H1 (cell line): ENCODE results near the gene HOXC11. TPM values are rescaled to one million over a fixed set of nuclear protein-coding genes. Genes with fewer than 3 reads are reported as not detected.
A peak's percentile ranks its signal among the peaks of the same experiment; 100 is the strongest.

ENCODE experiments used
- CTCF ChIA-PET: fragments of 300-600 bp; sonication (Branson Sonifier 250); formaldehyde crosslinking; loops from one replicate; lab custom pipeline; 2021; ENCODE audit not compliant: partially characterized antibody; lab: Charles Lee
- POLR2A ChIA-PET: fragments of 300-600 bp; sonication (Branson Sonifier 250); formaldehyde crosslinking; loops from one replicate; lab custom pipeline; 2021; ENCODE audit warnings: inconsistent platforms; ENCODE audit not compliant: partially characterized antibody; lab: Charles Lee
- DNase-seq, 2 experiments: peaks; one replicate each; pipeline versions ENCODE4 v3.0.0 to v3.0.0-alpha.2; 2010 to 2022; ENCODE audit warnings: low spot score in 2 of 2, low read depth in 1 of 2, mixed read lengths in 1 of 2
- FAIRE-seq: peaks from 2 replicates; lab custom pipeline; 2011; peaks lifted over from hg19 to GRCh38; lab: Jason Lieb, UNC
- H2AFZ ChIP-seq: 2 replicates; pipeline ENCODE4 v1.8.1; 2012; ENCODE audit warnings: low read length, inconsistent platforms
- H2AK5ac ChIP-seq: 2 replicates; pipeline ENCODE4 v1.6.1; 2013; ENCODE audit warnings: low read depth, low read length
- H2BK120ac ChIP-seq: replicated peaks from 2 replicates; pipeline ENCODE3; 2013; ENCODE audit warnings: low read depth, low read length, inconsistent platforms
- H2BK12ac ChIP-seq: 2 replicates; pipeline ENCODE4 v1.6.1; 2013; ENCODE audit warnings: low read depth, low read length
- H2BK15ac ChIP-seq: 2 replicates; pipeline ENCODE4 v1.6.1; 2013; ENCODE audit warnings: low read length
- H2BK20ac ChIP-seq: 2 replicates; pipeline ENCODE4 v1.6.1; 2013; ENCODE audit warnings: low read length
- H2BK5ac ChIP-seq: 2 replicates; pipeline ENCODE4 v1.6.1; 2013; ENCODE audit warnings: low read depth, low read length
- H3K14ac ChIP-seq: 2 replicates; pipeline ENCODE4 v1.6.1; 2013; ENCODE audit warnings: inconsistent platforms; ENCODE audit not compliant: insufficient read length
- H3K18ac ChIP-seq: 2 replicates; pipeline ENCODE4 v1.6.1; 2013; ENCODE audit warnings: low read length; ENCODE audit errors: extremely low read depth
- H3K23ac ChIP-seq: 2 replicates; pipeline ENCODE4 v1.6.1; 2013; ENCODE audit warnings: inconsistent platforms; ENCODE audit not compliant: insufficient read length
- H3K23me2 ChIP-seq: 2 replicates; pipeline ENCODE4 v1.6.1; 2013; ENCODE audit warnings: low read depth, low read length
- H3K27ac ChIP-seq: 2 replicates; pipeline ENCODE4 v1.6.1; 2011; ENCODE audit warnings: low read depth, low read length, inconsistent platforms
- H3K27me3 ChIP-seq, 4 experiments: replicated peaks in 1 of 4; 1 replicate in 1 of 4; 2 replicates in 3 of 4; pipeline versions ENCODE4 v1.6.1 to v1.8.1; 2011 to 2013; ENCODE audit warnings: low read length in 3 of 4, mild to moderate bottlenecking in 3 of 4, inconsistent platforms in 2 of 4, mixed read lengths in 2 of 4, moderate library complexity in 1 of 4; ENCODE audit not compliant: control insufficient read depth in 3 of 4, insufficient read depth in 3 of 4; ENCODE audit errors: extremely low read depth in 1 of 4
- H3K36me3 ChIP-seq, 4 experiments: 2 replicates each; pipeline versions ENCODE4 v1.6.1 to v1.8.1; 2011 to 2013; ENCODE audit warnings: mild to moderate bottlenecking in 4 of 4, low read length in 3 of 4, moderate library complexity in 2 of 4, control low read depth in 1 of 4, inconsistent platforms in 1 of 4; ENCODE audit not compliant: insufficient read depth in 4 of 4, control insufficient read depth in 2 of 4
- H3K4ac ChIP-seq: replicated peaks from 2 replicates; pipeline ENCODE3; 2013; ENCODE audit warnings: low read length, low read depth, mixed read lengths, inconsistent platforms; ENCODE audit not compliant: insufficient read length
- H3K4me1 ChIP-seq, 4 experiments: replicated peaks in 1 of 4; 1 replicate in 1 of 4; 2 replicates in 3 of 4; pipeline versions ENCODE4 v1.6.1 to v1.8.1; 2011 to 2013; ENCODE audit warnings: low read length in 3 of 4, inconsistent platforms in 2 of 4, mixed read lengths in 1 of 4; ENCODE audit not compliant: insufficient read depth in 4 of 4, control insufficient read depth in 3 of 4
- H3K4me2 ChIP-seq, 2 experiments: 2 replicates each; pipeline versions ENCODE4 v1.6.1 to v1.8.1; 2011 to 2013; ENCODE audit warnings: low read depth in 2 of 2, low read length in 2 of 2, control low read depth in 1 of 2, inconsistent platforms in 1 of 2, mild to moderate bottlenecking in 1 of 2; ENCODE audit not compliant: insufficient read depth in 1 of 2
- H3K4me3 ChIP-seq, 4 experiments: fragments of 200-600, 300-600 bp in 1 of 4; sonication (generic), shearing (Covaris generic), sonication (Bioruptor Twin) in 1 of 4; 2 replicates each; pipeline versions ENCODE4 v1.5.1 to v1.8.1; 2011 to 2016; ENCODE audit warnings: low read length in 4 of 4, low read depth in 3 of 4, control low read depth in 2 of 4, inconsistent platforms in 2 of 4, mild to moderate bottlenecking in 2 of 4, mixed read lengths in 1 of 4, moderate library complexity in 1 of 4; ENCODE audit not compliant: insufficient read depth in 2 of 4; ENCODE audit errors: extremely low read depth in 1 of 4
- H3K56ac ChIP-seq: replicated peaks from 2 replicates; pipeline ENCODE3; 2013; ENCODE audit warnings: low read depth, mild to moderate bottlenecking, mixed read lengths, low read length, inconsistent platforms; ENCODE audit not compliant: insufficient read length
- H3K79me1 ChIP-seq: 2 replicates; pipeline ENCODE4 v1.6.1; 2013; ENCODE audit warnings: low read depth, low read length, control low read depth
- H3K79me2 ChIP-seq, 2 experiments: 2 replicates each; pipeline versions ENCODE4 v1.6.1 to v1.8.1; 2012 to 2013; ENCODE audit warnings: low read length in 2 of 2, mild to moderate bottlenecking in 2 of 2, inconsistent platforms in 1 of 2; ENCODE audit not compliant: insufficient read depth in 2 of 2, control insufficient read depth in 1 of 2
- H3K9ac ChIP-seq, 4 experiments: replicated peaks in 1 of 4; 1 replicate in 1 of 4; 2 replicates in 3 of 4; pipeline versions ENCODE4 v1.6.1 to v1.8.1; 2011 to 2013; ENCODE audit warnings: low read depth in 3 of 4, low read length in 3 of 4, control low read depth in 2 of 4, mild to moderate bottlenecking in 2 of 4, moderate library complexity in 2 of 4, inconsistent platforms in 1 of 4; ENCODE audit errors: extremely low read depth in 1 of 4
- H3K9me3 ChIP-seq, 2 experiments: 2 replicates each; pipeline versions ENCODE4 v1.6.1 to v1.8.1; 2012 to 2013; ENCODE audit warnings: mild to moderate bottlenecking in 2 of 2, moderate library complexity in 2 of 2, control low read depth in 1 of 2, inconsistent platforms in 1 of 2, low read depth in 1 of 2, low read length in 1 of 2, mixed read lengths in 1 of 2; ENCODE audit not compliant: insufficient read depth in 2 of 2
- H4K20me1 ChIP-seq, 2 experiments: replicated peaks in 1 of 2; 2 replicates each; pipeline versions ENCODE3 to v1.8.1; 2011 to 2013; ENCODE audit warnings: inconsistent platforms in 2 of 2, low read length in 2 of 2, mild to moderate bottlenecking in 1 of 2; ENCODE audit not compliant: insufficient read depth in 2 of 2, control insufficient read depth in 1 of 2
- H4K5ac ChIP-seq: 2 replicates; pipeline ENCODE4 v1.6.1; 2013; ENCODE audit warnings: low read length, low read depth, mixed read lengths, inconsistent platforms; ENCODE audit not compliant: insufficient read length
- H4K8ac ChIP-seq: 2 replicates; pipeline ENCODE4 v1.8.0; 2013; ENCODE audit warnings: mild to moderate bottlenecking, moderate library complexity, low read length, inconsistent platforms; ENCODE audit not compliant: insufficient read depth; ENCODE audit errors: extremely low read depth
- H4K91ac ChIP-seq: replicated peaks from 2 replicates; pipeline ENCODE3; 2013; ENCODE audit warnings: low read length, mixed read lengths, inconsistent platforms; ENCODE audit not compliant: insufficient read length
- CHD1 ChIP-seq: IDR thresholded peaks from 2 replicates; pipeline ENCODE4 v1.6.1; 2012; ENCODE audit warnings: low read depth, low read length, improper control_type of control experiment
- EZH2 ChIP-seq: fragments of 200-600 bp; sonication (generic); IDR thresholded peaks from 2 replicates; pipeline ENCODE4 v1.7.1; 2012; ENCODE audit warnings: low read depth, mild to moderate bottlenecking, moderate library complexity, low read length, inconsistent platforms; ENCODE audit not compliant: severe bottlenecking
- HDAC6 ChIP-seq: IDR thresholded peaks from one replicate; pipeline ENCODE4 v1.7.1; 2012; ENCODE audit warnings: low read depth, mild to moderate bottlenecking, inconsistent platforms, low read length, moderate library complexity
- RNF2 ChIP-seq: fragments of 200-900, 300-1000 bp; sonication (generic); IDR thresholded peaks from 2 replicates; pipeline ENCODE4 v1.7.1; 2016; ENCODE audit warnings: borderline replicate concordance, low read depth, mild to moderate bottlenecking, antibody characterized with exemption, low read length; ENCODE audit not compliant: poor library complexity, severe bottlenecking; ENCODE audit errors: missing control alignments
- SP2 ChIP-seq: IDR thresholded peaks from 2 replicates; pipeline ENCODE4 v1.6.1; 2012; ENCODE audit warnings: mild to moderate bottlenecking, low read length, inconsistent platforms
- SUZ12 ChIP-seq: fragments of 200-600 bp; sonication (generic); IDR thresholded peaks from 2 replicates; pipeline ENCODE4 v1.6.1; 2012; ENCODE audit warnings: mild to moderate bottlenecking, inconsistent platforms, low read length, moderate library complexity, mixed read lengths
- WGBS, 2 experiments: shearing (Covaris generic) in 1 of 2; methylation state at CpG; one replicate each; pipeline versions ENCODE4 v1.1.6 to v1.1.7; 2013 to 2015; ENCODE audit warnings: low lambda C conversion rate in 2 of 2, mixed read lengths in 2 of 2, inconsistent platforms in 1 of 2, low coverage in 1 of 2, missing lambda C conversion rate in 1 of 2; ENCODE audit not compliant: insufficient replicate concordance in 2 of 2, insufficient coverage in 1 of 2, insufficient read length in 1 of 2; ENCODE audit errors: extremely low coverage in 1 of 2, missing lambda C conversion rate in 1 of 2; 5-methylcytosine and 5-hydroxymethylcytosine counted together
- polyA plus RNA-seq, 7 experiments: library from polyadenylated mRNA; depleted of rRNA in 3 of 7; stranded (reverse) in 5 of 7; unstranded in 2 of 7; fragments of >200 nt in 5 of 7; fragments of 200-250 nt in 2 of 7; gene quantifications; 1 replicate in 5 of 7; 2 replicates in 1 of 7; 4 replicates in 1 of 7; pipeline versions ENCODE4 v1.2.1 to v1.2.3, GENCODE V29; 2011 to 2013; ENCODE audit warnings: missing spikeins in 2 of 7, mixed read lengths in 2 of 7
- total RNA-seq: library from RNA; stranded (reverse); fragmentation: NEBNext Ultra II Directional; extraction: Animal tissue kit (Norgen Biotek cat#: 25700); gene quantifications from 2 replicates; pipeline ENCODE4 v1.2.1, GENCODE V29; 2021

HOXC11 gene
- total and polyA plus RNA-seq, 2 of the 8 experiments (the other 6 are each of a cell fraction or from before 2014, with no cell fraction given) = not detected

DNA sequence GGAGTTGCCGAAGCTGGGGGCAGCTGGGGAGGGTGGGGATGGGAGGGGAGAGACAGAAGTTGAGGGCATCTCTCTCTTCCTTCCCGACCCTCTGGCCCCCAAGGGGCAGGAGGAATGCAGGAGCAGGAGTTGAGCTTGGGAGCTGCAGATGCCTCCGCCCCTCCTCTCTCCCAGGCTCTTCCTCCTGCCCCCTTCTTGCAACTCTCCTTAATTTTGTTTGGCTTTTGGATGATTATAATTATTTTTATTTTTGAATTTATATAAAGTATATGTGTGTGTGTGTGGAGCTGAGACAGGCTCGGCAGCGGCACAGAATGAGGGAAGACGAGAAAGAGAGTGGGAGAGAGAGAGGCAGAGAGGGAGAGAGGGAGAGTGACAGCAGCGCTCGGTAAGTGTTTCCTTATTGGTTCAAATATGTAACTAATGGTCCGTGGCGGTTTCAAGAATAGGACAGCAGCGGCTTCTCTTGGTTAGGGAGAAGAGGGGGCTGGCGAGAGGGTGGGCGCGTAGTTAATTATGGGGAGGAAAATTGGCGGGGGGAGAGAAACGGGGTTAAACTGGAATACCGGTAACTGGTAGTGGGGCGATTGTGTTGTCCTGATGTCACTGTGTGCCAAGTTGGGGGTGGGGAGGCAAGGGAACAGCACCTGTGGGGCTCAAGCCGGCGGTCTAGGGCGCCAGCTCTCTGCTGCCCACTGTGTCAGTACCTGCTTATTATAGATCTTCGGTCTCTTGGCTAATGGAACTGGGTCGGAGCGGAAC, 44.3 kb downstream of the HOXC11 start:
- Histone ChIP-seq H4K20me1 (peaks cover 6 to 43% of the 10 kb centered on the region in 2 experiments), H3K4me1 (peaks cover 0 to 12% (median 4%) of the 10 kb centered on the region in 4 experiments; a peak in 6 of 7 replicates), H3K4me2 (peak overlapping the region; percentile 28 to 79), H3K27me3 (peaks cover 93 to 100% (median 100%) of the 10 kb centered on the region in 4 experiments), H3K9ac (no peak overlapping the region), H3K18ac (no peak overlapping the region; the same call in 1 of the 2 replicates), H3K79me1 (no peaks in the 10 kb centered on the region), H2BK20ac (no peak overlapping the region), H3K79me2 (no peaks in the 10 kb centered on the region), H3K4me3 (peak overlapping the region in 3 of 4 experiments; percentile 9 to 54 (median 26); a peak in 5 of 8 replicates), H3K27ac (no peak overlapping the region), H4K91ac (no peak overlapping the region), H3K14ac (no peak overlapping the region), H4K8ac (no peak overlapping the region), H3K9me3 (no peaks in the 10 kb centered on the region), H3K23ac (no peak overlapping the region), H2AFZ (no peak overlapping the region), H2AK5ac (no peak overlapping the region; the same call in 1 of the 2 replicates), H3K56ac (no peak overlapping the region), H2BK12ac (no peak overlapping the region), H3K36me3 (no peaks in the 10 kb centered on the region; a peak in 1 of 8 replicates), H2BK5ac (no peak overlapping the region), H2BK15ac (no peak overlapping the region), H4K5ac (no peak overlapping the region), H3K4ac (no peak overlapping the region), H2BK120ac (no peak overlapping the region), H3K23me2 (peaks cover 3% of the 10 kb centered on the region; the same call in 1 of the 2 replicates)
- 4% methylated on average over 23 of the region's 24 CpGs; no CpG with 5 or more reads in 1 of the 2 experiments for WGBS, 2 experiments
- peak in 1 of 2 experiments; percentile 56 for DNase-seq
- TF ChIP-seq RNF2 (peak; percentile 59), CHD1 (no peak), EZH2 (peak; percentile 19), HDAC6 (no peak), SP2 (no peak), SUZ12 (peak; percentile 37)
- no peak for FAIRE-seq
- ChIA-PET CTCF (interaction anchor here (0.7 to 3.8 kb wide), 17 partner anchors 8 to 198 kb away, joined by 3 to 50 read pairs (median 4); partner anchors contain the start of genes HOXC12, HOXC5, HOXC8 and HOXC9), POLR2A (interaction anchor here (1.3 kb wide), 1 partner anchor 79 kb away, joined by 4 read pairs; the partner anchor contains the start of gene HOXC13)
